ENCODE measurements around the gene PPP1R14C.
"Not testable (repeated sequence)": the region's sequence is repeated elsewhere in the genome, so short reads cannot be mapped to it uniquely, and the experiment has no call there.

The PPP1R14C gene

DNA sequence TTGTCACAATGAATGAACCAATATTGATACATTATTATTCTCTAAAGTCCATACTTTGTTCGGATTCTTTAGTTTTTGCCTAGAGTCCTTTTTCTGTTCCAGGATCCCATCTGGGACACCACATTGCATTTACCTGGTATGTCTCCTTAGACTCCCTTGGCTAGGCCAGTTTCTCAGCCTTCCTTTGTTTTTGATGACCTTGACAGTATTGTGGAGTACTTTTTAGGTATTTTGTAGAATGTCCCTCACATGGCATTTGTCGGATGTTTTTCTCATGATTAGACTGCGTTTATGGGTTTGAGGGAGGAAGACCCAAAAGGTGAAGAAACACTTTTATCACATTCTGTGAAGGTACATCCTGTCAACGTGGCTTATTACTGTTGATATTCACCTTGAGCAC lies 16.9 kb downstream of the PPP1R14C start:
- DNase-seq (ENCODE audit: low read depth in 1 of 2, low spot score in 1 of 2), result no peak
- in situ Hi-C loops (cut with HindIII; ENCODE audit: low pct_unique_long_range_greater_than_20kb, low sequenced_read_pairs), result no loop called here
- TF ChIP-seq JUND (IDR thresholded peaks at IDR 0.05; ENCODE audit: low read depth), result no peak

DNA sequence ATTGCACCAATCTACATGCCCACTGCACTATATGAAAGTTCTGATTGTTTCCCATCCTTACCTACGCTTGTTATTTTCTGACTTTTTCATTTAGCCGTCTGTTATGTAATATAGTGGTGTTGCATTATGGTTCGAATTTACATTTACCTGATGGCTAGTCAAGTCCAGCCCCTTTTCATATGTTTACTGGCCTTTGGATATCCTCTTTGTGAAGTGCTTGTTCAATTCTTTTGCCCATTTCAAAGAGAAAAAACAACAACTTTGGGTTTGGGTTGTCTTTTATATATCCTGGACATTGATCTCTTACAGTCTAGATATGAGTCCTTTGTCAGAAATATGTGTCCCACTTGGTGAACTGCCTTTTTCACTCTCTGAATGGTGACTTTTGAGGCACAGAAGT lies 21.1 kb downstream of the PPP1R14C start:
- DNase-seq (ENCODE audit: low read depth in 1 of 2, low spot score in 1 of 2), result no peak
- no peak for TF ChIP-seq JUND (IDR thresholded peaks at IDR 0.05; ENCODE audit: low read depth)

DNA sequence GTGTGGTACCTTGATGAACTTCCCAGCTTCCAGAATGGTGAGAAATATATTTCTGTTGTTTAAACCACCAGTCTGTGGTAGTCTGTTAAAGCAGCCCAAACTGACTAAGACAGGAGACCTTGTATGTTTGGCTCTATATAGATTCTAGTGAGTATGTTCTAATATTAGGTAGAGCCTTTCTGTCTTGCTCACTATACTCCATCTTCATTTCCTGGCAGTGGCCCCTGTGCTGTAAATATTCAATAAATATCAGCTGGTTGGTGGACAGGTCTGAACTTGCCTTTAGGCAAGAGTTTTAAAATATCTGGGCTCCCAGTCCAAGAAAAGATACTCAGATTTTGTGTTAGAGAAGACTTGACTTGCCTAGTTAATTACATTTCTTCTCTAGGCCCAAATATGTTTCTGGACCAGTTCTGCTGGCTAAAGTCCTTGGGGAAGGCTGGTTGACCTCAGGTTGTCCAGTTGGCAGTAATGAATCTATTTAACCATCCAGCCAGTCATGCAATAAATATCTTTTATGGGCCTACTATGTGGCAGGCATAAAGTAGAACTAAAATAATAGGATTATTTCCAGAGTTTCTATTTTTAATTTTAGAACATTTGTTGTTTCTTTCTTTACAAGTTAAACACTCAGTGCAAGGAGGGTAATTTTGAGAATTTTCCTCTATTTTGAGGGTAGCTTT lies 22.3 kb downstream of the PPP1R14C start:
- in situ Hi-C loops (cut with HindIII; ENCODE audit: low pct_unique_long_range_greater_than_20kb, low sequenced_read_pairs), result no loop called here
- no peak for DNase-seq (ENCODE audit: low read depth in 1 of 2, low spot score in 1 of 2)
- TF ChIP-seq JUND (IDR thresholded peaks at IDR 0.05; ENCODE audit: low read depth), result no peak

More for the DNA sequence above, 21.1 kb downstream of the PPP1R14C start:
- in situ Hi-C loops (cut with HindIII; ENCODE audit: low pct_unique_long_range_greater_than_20kb, low sequenced_read_pairs), result no loop called here

DNA sequence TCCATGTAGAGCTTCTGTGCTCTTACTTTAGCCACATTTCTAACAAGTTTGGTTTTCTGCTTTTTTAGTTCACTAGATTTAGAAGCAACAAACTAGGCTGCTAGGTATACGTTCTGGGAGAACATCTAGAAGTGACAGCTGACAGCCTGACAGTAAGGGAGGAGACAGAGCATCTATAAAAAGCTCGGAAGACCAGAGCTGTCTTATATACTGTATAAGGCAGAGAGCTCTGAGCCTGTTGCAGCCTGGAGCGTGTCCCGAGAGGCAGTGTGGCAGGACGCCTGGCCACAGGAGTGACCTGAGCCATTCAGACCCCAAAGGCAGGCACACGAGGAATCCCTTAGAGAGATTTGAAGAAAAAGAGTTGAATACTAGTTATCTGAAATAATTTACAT lies 24.6 kb downstream of the PPP1R14C start:
- in situ Hi-C loops (cut with HindIII; ENCODE audit: low pct_unique_long_range_greater_than_20kb, low sequenced_read_pairs), result no loop called here
- DNase-seq (ENCODE audit: low read depth in 1 of 2, low spot score in 1 of 2), result no peak
- no peak for TF ChIP-seq JUND (IDR thresholded peaks at IDR 0.05; ENCODE audit: low read depth)

- in situ Hi-C loops (cut with HindIII; ENCODE audit: low pct_unique_long_range_greater_than_20kb, low sequenced_read_pairs), result no loop called here
- DNase-seq (ENCODE audit: low read depth in 1 of 2, low spot score in 1 of 2), result no peak
- TF ChIP-seq JUND (IDR thresholded peaks at IDR 0.05; ENCODE audit: low read depth), result no peak
Observed at GRCh38 chr6:150169181-150169580, 26.3 kb downstream of the PPP1R14C start.

- in situ Hi-C loops (cut with HindIII; ENCODE audit: low pct_unique_long_range_greater_than_20kb, low sequenced_read_pairs), result no loop called here
- no peak for TF ChIP-seq JUND (IDR thresholded peaks at IDR 0.05; ENCODE audit: low read depth)
- no peak for DNase-seq (ENCODE audit: low read depth in 1 of 2, low spot score in 1 of 2)
Observed at GRCh38 chr6:150169609-150170008, 26.8 kb downstream of the PPP1R14C start.

DNA sequence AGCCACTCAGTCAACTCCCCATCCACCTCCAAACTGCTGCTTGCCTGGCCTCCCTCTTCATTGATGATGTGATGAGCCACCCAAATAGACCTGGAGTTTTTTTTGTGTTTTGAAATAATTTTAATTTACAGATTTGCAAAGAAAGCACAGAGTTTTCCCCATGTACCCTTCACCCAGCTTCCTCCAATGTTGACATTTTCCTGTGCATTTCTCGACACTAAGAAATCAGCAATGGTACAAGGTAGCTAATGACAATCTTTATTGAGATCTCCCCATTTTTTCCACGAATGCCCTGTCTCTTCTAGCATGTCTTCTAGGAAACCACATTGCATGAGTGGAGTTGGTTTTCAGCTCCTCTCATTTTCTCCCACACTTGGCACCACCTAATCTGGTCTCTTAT lies 30.1 kb downstream of the PPP1R14C start:
- DNase-seq (ENCODE audit: low read depth in 1 of 2, low spot score in 1 of 2), result no peak
- TF ChIP-seq JUND (IDR thresholded peaks at IDR 0.05; ENCODE audit: low read depth), result no peak

DNA sequence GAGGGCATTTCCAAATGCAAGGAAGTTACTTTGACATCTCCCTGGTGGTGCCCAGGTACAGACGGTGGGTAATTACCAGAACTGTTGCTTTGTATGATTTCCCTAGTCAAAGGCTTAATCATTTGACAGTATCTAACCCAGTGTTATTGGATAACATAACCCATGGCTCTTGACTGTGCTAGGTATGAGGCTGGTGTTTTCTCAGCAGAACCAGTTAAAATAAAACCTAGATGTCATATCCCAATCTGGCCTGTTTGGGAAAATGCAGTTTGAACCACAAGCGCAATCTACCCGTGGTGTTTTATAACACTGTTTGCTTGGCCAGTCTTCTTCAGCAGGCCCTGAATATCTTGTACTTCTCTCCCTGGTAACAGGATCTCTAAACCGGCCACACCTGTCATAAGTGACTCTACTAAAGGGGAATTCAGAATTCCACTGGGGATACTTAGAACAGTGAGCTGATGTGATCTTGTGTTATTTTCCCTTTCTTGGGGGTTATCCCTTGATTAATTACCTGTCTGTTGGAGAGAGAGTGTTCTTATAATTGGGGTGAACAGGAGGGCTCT lies 32.8 kb downstream of the PPP1R14C start:
- no peak for DNase-seq (ENCODE audit: low read depth in 1 of 2, low spot score in 1 of 2)
- no peak for TF ChIP-seq JUND (IDR thresholded peaks at IDR 0.05; ENCODE audit: low read depth)
- in situ Hi-C loops (cut with HindIII; ENCODE audit: low pct_unique_long_range_greater_than_20kb, low sequenced_read_pairs), result no loop called here

More for the DNA sequence above, 30.1 kb downstream of the PPP1R14C start:
- in situ Hi-C loops (cut with HindIII; ENCODE audit: low pct_unique_long_range_greater_than_20kb, low sequenced_read_pairs), result no loop called here

DNA sequence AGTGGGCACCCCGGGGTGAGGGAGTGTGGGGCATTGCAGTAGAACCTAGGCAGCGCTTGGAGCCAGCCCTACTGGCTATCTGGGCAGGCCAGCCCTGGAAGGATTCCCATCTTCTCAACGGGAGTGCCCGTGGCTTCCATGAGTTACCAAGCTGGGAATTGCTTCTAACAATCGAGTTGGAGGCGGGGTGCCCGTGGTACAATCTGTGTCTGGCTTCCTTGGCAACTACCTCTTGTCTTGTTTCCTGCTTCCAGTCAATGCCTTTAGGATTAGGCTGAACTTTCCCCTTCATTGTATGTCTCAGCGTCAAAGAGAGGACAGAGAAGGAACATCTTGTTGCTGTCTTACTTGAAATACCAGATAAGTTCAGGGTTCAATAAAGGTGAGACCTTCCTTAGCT lies 33.3 kb downstream of the PPP1R14C start:
- in situ Hi-C loops (cut with HindIII; ENCODE audit: low pct_unique_long_range_greater_than_20kb, low sequenced_read_pairs), result no loop called here
- no peak for TF ChIP-seq JUND (IDR thresholded peaks at IDR 0.05; ENCODE audit: low read depth)
- DNase-seq (ENCODE audit: low read depth in 1 of 2, low spot score in 1 of 2), result peak in 1 of 2 experiments; percentile 10

DNA sequence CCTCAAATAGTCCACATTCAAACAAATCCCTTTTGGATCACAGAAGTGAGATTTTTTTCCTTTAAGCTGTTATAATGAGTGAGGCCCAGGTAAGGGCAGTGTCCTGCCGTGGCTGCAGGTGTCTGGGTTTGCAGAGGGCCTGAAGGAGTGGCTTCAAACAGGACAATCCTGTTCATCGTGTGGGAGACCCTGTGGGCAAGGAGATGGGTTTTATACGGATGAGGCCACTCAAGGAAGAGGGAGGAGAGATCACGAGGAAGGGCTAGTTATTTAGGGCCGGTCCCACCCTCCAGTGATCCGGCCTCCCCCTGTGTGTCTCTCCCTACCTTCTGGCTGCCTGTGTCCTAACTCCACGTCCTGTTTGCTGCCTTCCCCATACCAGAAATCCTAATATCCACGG lies 33.8 kb downstream of the PPP1R14C start:
- in situ Hi-C loops (cut with HindIII; ENCODE audit: low pct_unique_long_range_greater_than_20kb, low sequenced_read_pairs), result no loop called here
- TF ChIP-seq JUND (IDR thresholded peaks at IDR 0.05; ENCODE audit: low read depth), result no peak
- DNase-seq (ENCODE audit: low read depth in 1 of 2, low spot score in 1 of 2), result peak in 1 of 2 experiments; percentile 26

GRCh38 chr6:150177259-150177951 lies 34.6 kb downstream of the PPP1R14C start:
- TF ChIP-seq JUND (IDR thresholded peaks at IDR 0.05; ENCODE audit: low read depth), result no peak
- in situ Hi-C loops (cut with HindIII; ENCODE audit: low pct_unique_long_range_greater_than_20kb, low sequenced_read_pairs), result no loop called here
- DNase-seq (ENCODE audit: low read depth in 1 of 2, low spot score in 1 of 2), result no peak

- TF ChIP-seq JUND (IDR thresholded peaks at IDR 0.05; ENCODE audit: low read depth), result no peak
- no peak for DNase-seq (ENCODE audit: low read depth in 1 of 2, low spot score in 1 of 2)
- in situ Hi-C loops (cut with HindIII; ENCODE audit: low pct_unique_long_range_greater_than_20kb, low sequenced_read_pairs), result no loop called here
Observed at GRCh38 chr6:150177952-150178520, 35.2 kb downstream of the PPP1R14C start.

DNA sequence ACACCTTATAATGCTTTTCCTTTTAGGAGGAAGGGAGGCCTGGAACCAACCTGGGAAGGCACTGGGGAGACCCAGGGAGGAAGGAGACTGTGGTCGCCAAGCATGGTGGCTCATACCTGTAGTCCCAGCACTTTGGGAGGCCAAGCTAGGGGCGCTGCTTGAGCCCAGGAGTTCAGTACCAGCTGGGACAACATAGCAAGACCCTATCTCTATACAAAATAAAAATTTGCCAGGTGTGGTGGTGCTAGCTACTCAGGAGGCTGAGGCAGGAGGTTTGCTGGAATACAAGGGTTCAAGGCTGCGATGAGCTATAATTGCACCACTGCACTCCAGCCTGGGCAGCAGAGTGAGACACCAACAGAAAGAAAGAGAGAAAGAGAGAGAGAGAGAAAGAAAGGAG lies 36.2 kb downstream of the PPP1R14C start:
- no peak for TF ChIP-seq JUND (IDR thresholded peaks at IDR 0.05; ENCODE audit: low read depth)
- in situ Hi-C loops (cut with HindIII; ENCODE audit: low pct_unique_long_range_greater_than_20kb, low sequenced_read_pairs), result no loop called here
- DNase-seq (ENCODE audit: low read depth in 1 of 2, low spot score in 1 of 2), result no peak

- in situ Hi-C loops (cut with HindIII; ENCODE audit: low pct_unique_long_range_greater_than_20kb, low sequenced_read_pairs); DNase-seq (ENCODE audit: low read depth in 1 of 2, low spot score in 1 of 2): not testable (repeated sequence)
Observed at GRCh38 chr6:150179907-150180424, 37.1 kb downstream of the PPP1R14C start.
